Tibial artery (tissue), 4 donors: ENCODE data around the gene PJA1.

Experiments used
- DNase-seq, 2 donors: peaks; one replicate each; pipeline ENCODE4 v3.0.0-alpha.2; 2019
- H3K27ac ChIP-seq, 2 donors: fragments of 200-600 bp; sonication (generic) in 1 of 2; 1 replicate in 1 of 2; 2 replicates in 1 of 2; pipeline ENCODE4 v1.5.1; 2018 to 2019; ENCODE audit warnings: mild to moderate bottlenecking in 1 of 2
- H3K27me3 ChIP-seq, 2 donors: fragments of 200-600 bp; sonication (generic) in 1 of 2; one replicate each; pipeline versions ENCODE4 v1.5.1 to v1.6.0; 2016 to 2019
- H3K36me3 ChIP-seq, 3 donors: fragments of 200-600 bp; sonication (generic) in 2 of 3; one replicate each; pipeline ENCODE4 v1.5.1; 2016 to 2019; ENCODE audit warnings: mild to moderate bottlenecking in 2 of 3
- H3K4me1 ChIP-seq, 4 donors: fragments of 200-600 bp; sonication (generic) in 2 of 4; 1 replicate in 3 of 4; 2 replicates in 1 of 4; pipeline ENCODE4 v1.5.1; 2016 to 2019
- H3K4me3 ChIP-seq, 2 donors: fragments of 200-600 bp; sonication (generic) in 1 of 2; 1 replicate in 1 of 2; 2 replicates in 1 of 2; pipeline ENCODE4 v1.5.1; 2018 to 2019; ENCODE audit warnings: mild to moderate bottlenecking in 2 of 2
- H3K9me3 ChIP-seq, 3 donors: fragments of 200-600 bp; sonication (generic) in 1 of 3; one replicate each; pipeline ENCODE4 v1.5.1; 2016 to 2019
- intact Hi-C: fragments of 100-400 bp; cut with DNase I; formaldehyde crosslinking; loops from one replicate; pipeline ENCODE4 v1.15.0; 2023; ENCODE audit warnings: low total_unique reads
- TF ChIP-seq, protein P1 (sequence below), 2 experiments: fragments of 200-600 bp in 1 of 2; fragments of 450-650 bp in 1 of 2; IDR thresholded peaks; one replicate each; pipeline ENCODE4 v1.5.1; 2017 to 2019; ENCODE audit warnings: antibody characterized with exemption in 2 of 2, mild to moderate bottlenecking in 1 of 2, moderate library complexity in 1 of 2

Gene PJA1

DNA sequence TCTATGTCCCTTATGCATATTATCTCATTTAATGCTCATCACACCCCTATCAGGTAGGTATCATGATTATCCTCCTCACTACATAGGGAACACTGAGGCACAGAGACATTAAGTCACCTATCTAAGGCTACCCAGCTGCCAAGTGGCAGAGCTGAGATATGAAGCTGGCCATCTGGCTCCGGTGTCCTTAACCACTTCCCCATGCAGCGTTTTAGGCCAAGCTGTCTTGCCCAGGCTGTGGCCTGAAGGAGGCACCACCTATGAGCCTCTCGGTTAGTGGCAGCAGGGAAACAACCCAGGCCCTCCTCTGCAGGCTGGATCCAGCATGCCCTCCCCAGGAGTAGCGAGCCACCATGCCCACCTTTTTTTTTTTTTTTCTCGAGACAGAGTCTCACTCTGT lies 16.3 kb downstream of the PJA1 start:
- TF ChIP-seq, protein P1, sequence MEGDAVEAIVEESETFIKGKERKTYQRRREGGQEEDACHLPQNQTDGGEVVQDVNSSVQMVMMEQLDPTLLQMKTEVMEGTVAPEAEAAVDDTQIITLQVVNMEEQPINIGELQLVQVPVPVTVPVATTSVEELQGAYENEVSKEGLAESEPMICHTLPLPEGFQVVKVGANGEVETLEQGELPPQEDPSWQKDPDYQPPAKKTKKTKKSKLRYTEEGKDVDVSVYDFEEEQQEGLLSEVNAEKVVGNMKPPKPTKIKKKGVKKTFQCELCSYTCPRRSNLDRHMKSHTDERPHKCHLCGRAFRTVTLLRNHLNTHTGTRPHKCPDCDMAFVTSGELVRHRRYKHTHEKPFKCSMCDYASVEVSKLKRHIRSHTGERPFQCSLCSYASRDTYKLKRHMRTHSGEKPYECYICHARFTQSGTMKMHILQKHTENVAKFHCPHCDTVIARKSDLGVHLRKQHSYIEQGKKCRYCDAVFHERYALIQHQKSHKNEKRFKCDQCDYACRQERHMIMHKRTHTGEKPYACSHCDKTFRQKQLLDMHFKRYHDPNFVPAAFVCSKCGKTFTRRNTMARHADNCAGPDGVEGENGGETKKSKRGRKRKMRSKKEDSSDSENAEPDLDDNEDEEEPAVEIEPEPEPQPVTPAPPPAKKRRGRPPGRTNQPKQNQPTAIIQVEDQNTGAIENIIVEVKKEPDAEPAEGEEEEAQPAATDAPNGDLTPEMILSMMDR (IDR thresholded peaks at IDR 0.05): no peak
- Histone ChIP-seq H3K4me3 (no peak overlapping the region), H3K36me3 (no peaks in the 10 kb centered on the region), H3K4me1 (no peaks in the 10 kb centered on the region), H3K27me3 (no peaks in the 10 kb centered on the region), H3K9me3 (no peaks in the 10 kb centered on the region), H3K27ac (no peak overlapping the region)
- DNase-seq: no peak
- intact Hi-C loops: no loop called here

DNA sequence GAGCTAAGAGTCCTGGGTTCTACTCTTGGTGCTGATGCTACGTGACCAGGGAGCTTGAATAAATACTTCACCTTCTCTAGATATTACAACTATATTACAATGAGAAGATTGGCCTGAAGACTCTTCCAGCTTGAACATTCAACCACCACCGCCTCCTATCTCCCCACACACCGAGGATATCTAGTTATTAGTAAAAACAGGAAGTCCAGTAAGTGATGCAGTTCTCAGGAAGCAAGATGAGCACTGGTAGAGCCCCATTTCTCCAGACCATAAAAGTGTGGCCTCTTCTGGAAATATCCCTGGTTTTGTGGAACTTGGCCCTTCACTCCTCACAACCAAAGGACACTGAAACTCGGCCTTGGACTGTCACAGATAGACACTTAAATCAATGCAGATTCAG lies 18.5 kb downstream of the PJA1 start:
- Histone ChIP-seq H3K36me3 (no peaks in the 10 kb centered on the region), H3K27ac (no peak overlapping the region), H3K4me1 (no peaks in the 10 kb centered on the region), H3K9me3 (no peaks in the 10 kb centered on the region), H3K4me3 (no peak overlapping the region), H3K27me3 (no peaks in the 10 kb centered on the region)
- intact Hi-C loops: no loop called here
- no peak for DNase-seq
- TF ChIP-seq, protein P1 (IDR thresholded peaks at IDR 0.05): no peak

DNA sequence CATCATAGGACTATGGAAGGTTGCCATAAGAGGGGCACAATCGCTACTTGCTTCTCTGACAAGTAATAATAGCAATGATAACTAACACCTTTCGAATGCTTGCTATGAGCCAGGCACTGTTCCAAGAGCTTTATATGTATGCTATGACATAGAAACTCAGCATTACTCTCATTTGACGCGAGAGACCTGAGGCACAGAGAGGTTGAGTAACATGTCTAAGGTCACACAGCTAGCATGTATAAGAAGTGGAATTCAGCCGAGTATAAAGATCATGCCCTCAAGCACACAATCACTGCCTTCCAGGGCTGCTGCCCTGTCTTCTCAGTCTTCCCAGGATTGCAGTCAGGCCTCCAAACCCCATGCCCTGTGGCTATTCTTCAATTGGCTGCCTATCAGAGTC lies 19.5 kb downstream of the PJA1 start:
- no peaks in the 10 kb centered on the region for H3K36me3 ChIP-seq
- H3K27me3 ChIP-seq: no peaks in the 10 kb centered on the region
- H3K9me3 ChIP-seq: no peaks in the 10 kb centered on the region
- DNase-seq: no peak
- H3K4me1 ChIP-seq: no peaks in the 10 kb centered on the region
- intact Hi-C loops: no loop called here
- TF ChIP-seq, protein P1 (IDR thresholded peaks at IDR 0.05): no peak
- no peak overlapping the region for H3K27ac ChIP-seq
- H3K4me3 ChIP-seq: no peak overlapping the region

DNA sequence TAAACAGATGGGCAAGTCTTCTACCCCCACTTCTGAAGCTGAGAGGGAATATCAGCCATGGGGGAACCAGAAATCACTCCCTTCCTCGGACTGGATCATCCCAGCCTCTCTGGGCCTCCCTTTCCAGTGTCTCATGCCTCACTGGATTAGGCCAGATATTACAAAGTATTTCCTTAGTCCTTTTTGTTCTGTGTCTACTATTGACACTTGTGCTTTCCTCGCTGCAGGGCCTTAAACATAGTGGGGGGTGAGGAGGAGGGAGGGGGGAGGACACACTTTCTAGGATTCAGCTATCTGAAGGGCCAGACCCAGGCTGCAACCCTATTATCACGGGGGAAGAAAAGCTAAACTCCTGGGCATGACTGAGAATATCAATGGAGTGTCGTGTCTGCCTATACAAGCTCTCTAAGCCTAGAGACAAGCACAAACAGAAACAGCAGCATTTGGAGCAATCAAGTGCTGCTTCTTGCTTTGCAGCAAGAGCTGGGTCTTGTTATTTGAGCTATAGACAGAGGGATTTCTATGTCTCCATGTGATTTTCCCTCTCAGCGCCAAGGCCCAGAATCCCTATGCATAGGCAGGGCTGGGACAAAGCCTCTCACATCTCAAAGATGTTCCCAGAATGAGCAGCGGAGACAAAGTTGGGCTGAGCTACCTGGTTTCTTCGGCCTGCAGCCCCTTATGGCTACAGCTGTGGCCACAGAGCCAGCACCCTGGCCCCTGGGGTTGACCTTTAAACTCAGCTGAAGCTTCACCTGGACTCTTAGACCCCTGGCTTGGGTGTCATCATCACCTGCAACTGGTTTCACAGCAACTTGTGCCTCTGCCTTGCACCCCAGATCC lies 20.2 kb downstream of the PJA1 start:
- Histone ChIP-seq H3K9me3 (no peaks in the 10 kb centered on the region), H3K27me3 (no peaks in the 10 kb centered on the region), H3K4me3 (no peak overlapping the region), H3K27ac (no peak overlapping the region), H3K36me3 (no peaks in the 10 kb centered on the region), H3K4me1 (no peaks in the 10 kb centered on the region)
- TF ChIP-seq, protein P1 (IDR thresholded peaks at IDR 0.05): no peak
- intact Hi-C loops: no loop called here
- no peak for DNase-seq

DNA sequence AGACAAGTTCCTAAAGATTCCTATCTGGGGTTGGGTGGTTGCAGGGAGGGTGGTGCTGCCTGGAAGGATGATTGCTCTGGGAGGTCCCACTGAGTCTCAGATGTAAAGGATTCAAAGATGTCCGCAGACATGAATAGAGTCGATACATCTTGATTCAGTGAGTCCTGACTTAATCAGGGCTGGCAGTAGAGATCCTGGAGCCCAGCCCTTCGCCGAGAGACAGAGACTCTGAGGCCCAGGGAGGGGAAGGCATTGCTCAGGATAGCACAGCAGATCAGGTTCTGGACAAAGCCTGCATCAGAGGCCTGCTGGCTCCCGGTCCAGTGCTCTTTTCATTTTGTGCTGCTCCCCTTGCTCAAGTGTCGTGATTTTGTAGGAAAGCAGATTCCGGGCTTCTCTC lies 21.7 kb downstream of the PJA1 start:
- no peaks in the 10 kb centered on the region for H3K4me1 ChIP-seq
- intact Hi-C loops: no loop called here
- H3K27ac ChIP-seq: no peak overlapping the region
- no peaks in the 10 kb centered on the region for H3K36me3 ChIP-seq
- no peak overlapping the region for H3K4me3 ChIP-seq
- no peaks in the 10 kb centered on the region for H3K27me3 ChIP-seq
- DNase-seq: no peak
- no peaks in the 10 kb centered on the region for H3K9me3 ChIP-seq
- TF ChIP-seq, protein P1 (IDR thresholded peaks at IDR 0.05): no peak
